ENCODE results near the gene NDUFAF5.
A peak's percentile ranks its signal among the peaks of the same experiment; 100 is the strongest.

The NDUFAF5 gene

DNA sequence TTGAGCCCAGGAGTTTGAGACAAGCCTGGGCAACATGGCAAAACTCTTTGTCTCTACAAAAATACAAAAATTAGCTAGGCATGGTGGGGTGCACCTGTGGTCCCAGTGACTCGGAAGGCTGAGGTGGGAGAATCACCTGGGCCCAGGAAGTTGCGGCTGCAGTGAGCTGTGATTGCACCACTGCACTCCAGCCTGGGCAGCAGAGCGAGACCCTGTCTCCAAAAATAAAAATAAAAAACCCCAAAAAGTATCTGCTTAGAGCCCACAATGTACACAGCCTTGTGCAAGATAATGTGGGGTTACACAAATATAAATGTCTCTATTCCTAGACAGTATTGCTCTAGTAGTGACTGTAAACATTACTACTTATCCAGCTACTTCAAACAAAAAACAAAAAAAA lies 6.0 kb upstream of the NDUFAF5 start:
- DNase-seq: no peak

DNA sequence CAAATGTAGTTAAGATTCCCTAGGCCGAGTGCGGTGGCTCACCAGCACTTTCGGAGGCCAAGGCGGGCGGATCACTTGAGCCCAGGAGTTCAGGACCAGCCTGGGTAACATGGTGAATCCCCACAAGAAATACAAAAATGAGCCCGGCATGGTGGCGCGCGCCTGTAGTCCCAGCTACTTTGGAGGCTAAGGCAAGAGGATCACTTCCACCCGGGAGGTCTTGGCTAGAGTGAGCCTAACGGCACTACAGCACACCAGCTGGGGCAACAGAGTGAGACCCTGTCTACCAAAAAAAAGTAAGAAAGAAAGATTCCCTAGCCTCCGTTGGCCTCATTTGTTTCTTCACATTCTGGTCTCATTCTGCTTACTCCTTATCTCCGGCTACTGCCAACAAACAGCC lies 1.3 kb upstream of the NDUFAF5 start:
- no peak for DNase-seq

DNA sequence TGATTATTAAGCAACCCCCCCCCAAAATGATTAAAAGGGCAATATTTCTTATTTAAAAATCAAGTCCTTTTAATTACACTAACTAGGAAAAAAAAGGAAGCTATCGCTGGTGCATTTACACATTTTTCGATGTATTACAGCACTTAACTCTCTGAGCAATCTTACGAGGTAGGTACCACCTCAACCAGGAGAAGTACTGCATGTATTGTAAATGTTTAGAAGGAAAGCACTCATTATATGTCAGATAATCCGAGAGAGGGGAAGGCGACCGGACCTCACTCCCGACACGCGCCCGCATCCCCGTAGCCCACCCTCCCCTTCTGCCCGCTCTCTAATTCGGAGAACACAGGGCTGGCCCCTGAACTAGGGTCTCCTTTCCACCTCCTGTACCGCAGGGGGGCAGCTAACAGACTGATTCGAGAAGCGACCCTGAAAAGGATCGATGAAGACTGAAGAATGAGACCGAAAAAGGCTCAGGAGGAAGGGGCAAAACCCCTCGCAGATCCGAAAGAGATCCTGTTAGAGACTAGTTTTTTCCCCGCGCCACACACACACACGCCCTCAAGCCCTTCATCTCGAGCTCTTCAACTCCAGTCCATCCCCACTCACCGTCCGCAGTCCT lies 446 bp upstream of the NDUFAF5 start:
- no peak for DNase-seq

DNA sequence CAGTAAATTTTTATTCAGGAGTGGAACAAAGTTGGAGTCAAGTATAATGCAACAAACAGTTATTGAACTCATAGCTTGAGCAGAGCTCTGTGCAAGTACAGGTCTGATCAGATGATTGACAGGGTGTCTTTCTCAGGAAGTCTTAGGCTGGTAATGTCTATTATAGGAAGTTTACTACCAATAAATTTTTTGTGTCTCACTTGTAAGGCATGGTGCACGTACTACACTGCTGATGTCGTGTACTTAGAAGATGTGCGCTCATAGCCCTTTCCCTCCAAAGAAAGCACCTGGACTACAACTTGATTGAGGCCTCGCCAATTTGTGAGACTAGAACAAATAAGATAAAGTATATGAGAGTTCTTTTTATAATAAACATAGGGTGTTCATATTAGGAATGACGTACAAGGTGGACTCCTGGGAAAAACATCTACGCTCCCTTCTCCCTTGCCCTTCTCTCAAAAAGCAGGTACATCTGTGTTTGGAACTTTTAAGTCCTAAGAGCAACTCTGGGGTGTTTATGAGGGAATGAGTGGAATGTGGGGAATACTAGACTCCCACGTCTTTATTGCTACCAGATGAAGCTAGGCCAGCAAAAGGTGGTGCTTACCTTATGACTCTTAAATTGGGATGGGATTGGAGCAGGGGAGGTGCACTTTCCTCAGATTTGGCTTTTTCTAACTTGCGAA lies 1.5 kb downstream of the NDUFAF5 start:
- DNase-seq: no peak

DNA sequence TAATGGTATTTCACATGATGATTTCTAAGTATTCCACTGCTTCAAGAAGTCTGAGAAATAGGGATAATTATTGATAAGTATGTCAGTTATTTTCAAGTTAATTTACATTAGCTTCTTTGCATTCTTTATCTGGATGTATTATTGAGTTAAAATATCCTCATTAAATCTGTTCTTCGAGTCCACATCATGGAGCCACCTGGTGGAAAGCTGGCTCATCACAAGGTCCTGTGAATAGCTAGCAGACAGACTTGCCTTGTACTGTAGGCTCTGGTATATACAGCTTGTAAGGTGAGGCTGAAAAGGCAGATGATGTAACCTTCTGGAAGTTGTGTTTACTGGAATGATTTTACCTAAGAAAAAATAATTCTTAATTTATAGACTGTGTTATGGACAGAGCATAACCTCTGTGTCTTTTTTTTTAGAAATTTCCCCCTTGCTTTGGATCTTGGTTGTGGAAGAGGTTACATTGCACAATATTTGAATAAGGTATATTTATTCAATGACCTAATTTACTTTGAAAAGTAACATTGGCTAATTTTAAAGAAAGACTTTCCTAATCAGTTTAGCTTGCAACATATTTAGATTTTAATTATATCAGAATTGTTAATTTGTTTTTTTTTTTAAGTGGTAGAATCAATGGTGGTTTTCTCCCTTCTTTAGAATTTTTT lies 3.5 kb downstream of the NDUFAF5 start:
- DNase-seq: peak; percentile 26 to 32

- no peak for DNase-seq
Observed at GRCh38 chr20:13790708-13791107, 5.9 kb downstream of the NDUFAF5 start.

DNA sequence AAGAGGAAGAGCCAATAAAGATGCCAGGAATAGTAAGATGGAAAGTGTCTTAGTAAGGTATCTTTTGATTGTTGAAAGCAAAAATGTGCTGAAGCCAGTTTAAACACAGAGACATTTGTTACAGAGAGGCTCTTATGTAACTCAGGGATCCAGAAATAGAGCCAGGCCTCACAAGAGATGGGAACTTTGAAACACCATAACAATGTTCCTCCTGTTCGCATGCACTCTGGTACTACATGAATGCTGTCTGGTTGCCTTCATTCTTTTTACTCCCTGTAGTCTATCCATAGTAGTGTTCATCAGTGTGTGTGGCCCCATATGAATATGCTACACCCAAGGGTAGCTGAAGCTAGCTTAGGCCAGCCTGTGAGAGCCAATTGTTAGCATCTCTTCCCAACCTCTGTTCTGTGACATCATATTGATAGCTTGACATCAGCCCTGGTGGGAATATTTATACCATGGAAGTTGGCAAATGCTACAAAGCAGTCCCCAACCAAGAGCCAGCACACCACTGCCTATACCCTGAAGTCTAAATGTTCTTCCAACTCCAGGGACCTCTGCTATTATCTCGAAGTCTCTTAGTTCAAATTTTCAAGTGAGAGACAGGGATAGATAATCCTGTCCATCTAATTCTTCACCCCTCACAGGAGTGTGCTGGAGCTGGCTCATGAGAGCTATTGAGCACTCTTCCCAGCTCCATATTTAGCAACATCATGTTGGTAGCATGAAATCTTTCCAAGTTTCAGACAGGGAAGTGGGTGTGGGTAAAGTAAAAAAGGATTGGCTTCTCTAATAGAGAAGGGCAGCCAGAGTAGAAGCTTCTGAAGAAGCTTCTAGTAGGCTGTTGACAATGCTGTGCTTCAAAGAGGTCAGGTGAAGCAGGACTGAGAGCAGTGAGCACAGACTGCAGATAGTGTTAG lies 7.0 kb downstream of the NDUFAF5 start:
- no peak for DNase-seq

DNA sequence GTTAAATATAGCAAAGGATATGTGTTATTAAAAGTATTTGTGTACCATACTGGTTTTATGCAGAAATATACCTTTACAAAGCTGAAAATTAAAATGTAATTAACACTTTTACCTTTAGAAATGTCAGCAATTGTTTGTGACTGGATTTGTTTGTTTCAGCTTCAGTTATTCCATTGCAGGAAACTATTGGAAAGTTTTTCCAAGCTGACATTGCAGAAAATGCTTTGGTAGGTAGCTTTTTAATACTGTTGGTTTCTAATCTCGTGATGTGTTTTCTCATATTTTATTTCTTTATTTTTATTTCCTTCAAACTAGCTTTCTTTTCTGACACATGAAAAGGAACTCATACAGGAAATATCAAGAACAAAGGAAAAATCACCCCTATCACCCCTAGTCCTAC lies 8.2 kb downstream of the NDUFAF5 start:
- no peak for DNase-seq

DNA sequence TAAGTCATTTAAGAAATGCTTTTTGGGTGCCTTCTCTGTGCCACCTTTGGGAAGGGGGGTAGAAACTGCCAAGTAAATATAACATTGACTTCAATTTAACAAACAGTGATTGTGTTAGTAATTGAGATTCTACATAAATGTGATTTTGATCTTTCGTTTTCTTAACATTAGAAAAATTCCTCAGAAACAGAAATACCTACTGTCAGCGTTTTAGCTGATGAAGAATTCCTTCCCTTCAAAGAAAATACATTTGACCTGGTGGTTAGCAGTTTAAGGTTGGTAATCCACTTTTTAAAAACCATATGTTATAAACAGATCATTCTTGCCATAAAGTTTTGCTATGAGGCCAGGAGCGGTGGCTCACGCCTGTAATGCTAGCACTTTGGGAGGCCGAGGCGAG lies 9.8 kb downstream of the NDUFAF5 start:
- DNase-seq: no peak

DNA sequence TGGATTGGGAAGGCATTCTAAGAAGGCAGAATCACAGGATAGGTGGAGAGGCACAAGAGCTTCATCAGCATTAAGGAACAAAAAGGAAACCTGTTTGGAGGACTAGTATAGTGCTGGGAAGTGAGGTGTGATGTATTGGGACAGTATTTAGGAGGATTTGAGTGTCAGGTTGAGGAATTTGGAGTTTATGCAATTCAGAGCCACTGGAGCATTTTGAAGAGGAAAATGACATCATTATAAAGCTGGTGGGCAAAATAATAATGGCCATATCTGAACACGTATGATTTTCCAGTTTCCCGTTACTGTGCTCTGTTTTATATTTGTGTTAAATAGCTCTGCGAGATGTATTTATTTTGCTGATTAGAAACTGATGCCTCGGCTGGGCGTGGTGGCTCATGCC lies 14.2 kb downstream of the NDUFAF5 start:
- DNase-seq: no peak

- no peak for DNase-seq
Observed at GRCh38 chr20:13799974-13800373, 15.1 kb downstream of the NDUFAF5 start.

DNA sequence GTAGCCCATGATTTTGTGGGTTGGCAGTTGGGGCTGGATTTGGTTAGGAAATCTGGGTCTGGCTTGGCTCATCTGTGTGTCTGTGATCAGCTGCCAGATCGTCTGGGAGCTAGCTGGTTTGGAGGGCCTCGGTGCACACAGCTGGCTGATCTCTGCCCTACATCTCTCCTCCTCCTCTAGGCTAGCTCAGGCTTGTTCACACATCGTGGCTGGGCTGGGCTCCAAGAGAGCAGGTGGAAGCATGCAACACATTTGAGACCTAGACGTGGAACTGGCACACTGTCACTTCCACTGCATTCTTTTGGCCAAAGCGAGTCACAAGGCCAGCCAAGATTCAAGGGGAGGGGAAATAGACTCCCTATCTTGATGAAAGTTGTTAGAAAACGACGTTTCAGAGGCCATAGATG lies 15.9 kb downstream of the NDUFAF5 start:
- no peak for DNase-seq

GRCh38 chr20:13809373-13809772 lies 24.5 kb downstream of the NDUFAF5 start:
- DNase-seq: no peak

DNA sequence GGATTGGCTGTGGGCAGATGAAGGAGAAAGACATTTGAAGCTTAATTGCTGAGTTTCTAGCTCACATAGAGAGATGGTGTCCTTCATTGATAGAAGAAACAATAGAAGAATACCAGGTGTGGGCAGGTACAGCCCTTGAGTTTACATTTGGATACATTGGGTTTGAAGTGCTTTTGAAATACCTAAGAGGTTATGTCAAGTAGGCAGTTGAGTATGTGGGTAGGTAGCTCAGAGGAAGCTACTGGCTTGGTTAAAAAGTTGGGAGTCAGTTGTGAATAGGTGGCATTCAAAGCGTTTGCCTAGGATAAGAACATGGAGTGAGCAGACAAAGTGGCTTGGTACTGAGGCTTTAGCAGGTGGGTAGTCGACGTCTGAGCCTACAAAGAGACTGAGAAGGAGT lies 25.0 kb downstream of the NDUFAF5 start:
- DNase-seq: no peak

GRCh38 chr20:13810446-13810845 lies 25.6 kb downstream of the NDUFAF5 start:
- DNase-seq: no peak

DNA sequence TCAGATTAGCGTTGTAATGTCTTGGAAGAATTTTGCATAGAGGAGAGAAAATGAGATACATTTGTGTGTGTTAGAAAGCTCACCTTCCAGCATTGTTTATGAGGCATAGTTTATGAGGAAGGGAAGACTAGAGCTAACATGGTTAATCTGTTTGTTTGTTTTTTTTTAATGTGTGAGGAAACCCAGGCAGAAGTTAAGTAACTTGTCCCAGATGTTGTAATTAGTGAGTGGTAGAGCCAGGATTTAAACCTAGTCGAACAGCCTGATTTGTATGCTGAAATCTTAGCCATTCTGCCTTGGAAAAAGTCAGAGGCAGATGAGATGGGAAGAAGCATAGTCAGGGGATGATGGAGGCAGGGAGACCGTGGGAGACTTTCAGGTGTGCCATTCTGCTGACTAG lies 29.1 kb downstream of the NDUFAF5 start:
- no peak for DNase-seq

DNA sequence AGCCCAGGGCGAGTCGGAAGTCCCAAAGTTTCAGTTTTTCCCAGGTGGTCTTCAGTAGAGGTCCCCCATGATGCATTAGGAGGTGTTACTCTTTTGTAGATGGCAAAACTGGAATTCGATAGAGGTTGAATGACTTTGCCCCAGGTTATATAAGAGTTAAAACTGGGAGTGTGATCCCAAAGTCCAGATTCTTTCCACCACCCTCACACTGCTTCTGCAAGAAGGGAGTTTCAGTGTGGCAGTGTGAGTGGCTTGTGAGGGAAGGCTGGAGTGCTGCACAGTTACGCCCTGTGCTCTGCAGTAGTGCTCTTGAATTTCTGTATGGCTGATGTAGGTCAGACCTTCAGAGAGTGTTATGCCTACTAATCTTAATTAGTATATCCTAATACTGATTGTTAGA lies 29.8 kb downstream of the NDUFAF5 start:
- DNase-seq: no peak

- DNase-seq: no peak
Observed at GRCh38 chr20:13816757-13817156, 31.9 kb downstream of the NDUFAF5 start.

- DNase-seq: no peak
Observed at GRCh38 chr20:13817342-13817741, 32.5 kb downstream of the NDUFAF5 start.

- DNase-seq: peak; percentile 6 to 24
Observed at GRCh38 chr20:13819885-13820645, 35.2 kb downstream of the NDUFAF5 start.

DNA sequence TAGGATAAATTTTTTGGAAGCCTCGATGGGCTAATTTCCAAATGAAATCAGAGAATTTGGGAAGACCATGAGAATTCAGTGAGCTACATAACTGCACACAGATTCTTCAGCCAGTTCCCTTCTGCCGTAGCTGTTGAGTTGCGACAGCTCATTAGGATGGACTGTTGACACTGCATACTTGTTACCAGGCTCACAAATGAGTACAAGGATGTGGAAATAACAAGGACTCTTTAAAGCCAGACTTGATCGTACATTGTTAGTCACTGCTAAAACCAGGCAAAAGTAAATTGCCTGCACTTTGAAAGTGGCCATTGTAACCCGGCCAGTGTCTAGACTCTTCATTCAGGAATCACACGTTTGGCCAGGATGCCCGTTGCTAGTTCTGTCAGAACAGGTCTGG lies 37.0 kb downstream of the NDUFAF5 start:
- no peak for DNase-seq

DNA sequence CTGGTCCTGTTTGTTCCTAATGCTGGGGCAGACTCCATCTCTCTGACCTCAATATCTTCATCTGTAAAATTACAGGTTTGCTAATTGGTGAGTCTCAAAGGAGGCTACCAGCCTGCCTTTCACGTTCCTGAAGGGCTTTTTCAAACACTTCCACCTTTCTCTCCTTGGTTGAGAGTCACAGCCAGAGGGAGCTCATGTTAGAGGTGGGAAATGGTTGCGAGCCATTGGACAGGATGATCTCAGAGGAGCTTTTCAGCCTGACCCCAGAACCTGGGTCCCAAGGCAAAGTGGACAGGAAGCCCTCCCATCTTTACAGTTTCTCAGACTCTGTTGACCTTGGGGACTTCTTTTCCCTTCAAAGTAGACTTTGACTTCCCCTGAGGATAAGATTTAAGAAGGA lies 37.6 kb downstream of the NDUFAF5 start:
- DNase-seq: no peak

DNA sequence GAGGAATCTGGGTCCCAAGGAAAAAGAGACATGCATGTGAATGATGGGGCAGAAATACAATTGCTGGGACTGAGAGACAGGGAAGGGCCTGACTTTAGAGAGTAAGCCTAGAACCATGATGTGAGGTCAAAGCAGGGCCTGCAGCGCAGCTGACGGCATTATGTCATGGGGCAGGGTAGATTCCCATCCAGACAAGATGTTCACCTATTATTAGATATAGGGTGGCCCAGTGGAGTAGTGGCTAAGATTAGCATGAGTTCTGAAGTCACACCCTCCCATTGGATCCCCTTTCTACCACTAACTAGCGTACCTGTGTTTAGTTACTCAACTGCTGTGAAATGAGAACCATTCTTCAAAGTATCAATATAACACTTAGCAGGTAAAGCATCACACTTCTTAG lies 39.6 kb downstream of the NDUFAF5 start:
- DNase-seq: no peak
